ENCODE measurements around the gene KEAP1.
"Not testable (repeated sequence)": the region's sequence is repeated elsewhere in the genome, so short reads cannot be mapped to it uniquely, and the experiment has no call there.

The KEAP1 gene

GRCh38 chr19:10491472-10492047 is 11.6 kb downstream of the KEAP1 start:
- DNase-seq = no peak

- no peak for DNase-seq
These were observed 16.6 kb downstream of the KEAP1 start for GRCh38 chr19:10486551-10486950.

GRCh38 chr19:10478903-10479384 is 24.2 kb downstream of the KEAP1 start:
- DNase-seq = peak; percentile 93

- DNase-seq = no peak
These were observed 24.7 kb downstream of the KEAP1 start for GRCh38 chr19:10478476-10478875.

GRCh38 chr19:10474962-10475451 is 28.1 kb downstream of the KEAP1 start:
- DNase-seq = no peak

- no peak for DNase-seq
These were observed 30.0 kb downstream of the KEAP1 start for GRCh38 chr19:10473192-10473591.

- no peak for DNase-seq
These were observed 31.2 kb downstream of the KEAP1 start for GRCh38 chr19:10471909-10472308.

GRCh38 chr19:10468133-10468532 is 35.0 kb downstream of the KEAP1 start:
- no peak for DNase-seq

- no peak for DNase-seq
These were observed 36.0 kb downstream of the KEAP1 start for GRCh38 chr19:10467104-10467706.

GRCh38 chr19:10464456-10464855 is 38.7 kb downstream of the KEAP1 start:
- DNase-seq = no peak

- no peak for DNase-seq
These were observed 40.6 kb downstream of the KEAP1 start for GRCh38 chr19:10462557-10462956.

GRCh38 chr19:10462042-10462441 is 41.1 kb downstream of the KEAP1 start:
- not testable (repeated sequence) for DNase-seq

GRCh38 chr19:10461047-10461949 is 41.9 kb downstream of the KEAP1 start:
- DNase-seq = peak; percentile 91

- no peak for DNase-seq
These were observed 42.5 kb downstream of the KEAP1 start for GRCh38 chr19:10460714-10461046.

- DNase-seq = not testable (repeated sequence)
These were observed 44.4 kb downstream of the KEAP1 start for GRCh38 chr19:10458733-10459132.

- no peak for DNase-seq
These were observed 48.9 kb downstream of the KEAP1 start for GRCh38 chr19:10454267-10454666.

- DNase-seq = no peak
These were observed 49.3 kb downstream of the KEAP1 start for GRCh38 chr19:10453852-10454251.

- DNase-seq = no peak
These were observed 50.2 kb downstream of the KEAP1 start for GRCh38 chr19:10452726-10453618.

- no peak for DNase-seq
These were observed 52.1 kb downstream of the KEAP1 start for GRCh38 chr19:10450853-10451609.

- DNase-seq = no peak
These were observed 52.8 kb downstream of the KEAP1 start for GRCh38 chr19:10450191-10450852.

GRCh38 chr19:10449037-10449436 is 54.1 kb downstream of the KEAP1 start:
- no peak for DNase-seq
